Myocyte (in vitro differentiated cells): ENCODE data around the gene ARL6IP6. TPM values are rescaled to one million over a fixed set of nuclear protein-coding genes. Genes with fewer than 3 reads are reported as not detected.

ENCODE experiments used
- DNase-seq: peaks from one replicate; pipeline ENCODE4 v3.0.0-alpha.2; 2012; ENCODE audit warnings: low read depth
- polyA plus RNA-seq: library from polyadenylated mRNA; unstranded; fragments of >200 nt; gene quantifications from one replicate; pipeline ENCODE4 v1.2.1, GENCODE V29; 2012; ENCODE audit warnings: missing spikeins
- total RNA-seq: library from RNA; depleted of rRNA; stranded (reverse); fragments of >200 nt; gene quantifications from 2 replicates; pipeline ENCODE4 v1.2.3, GENCODE V29; 2014

The ARL6IP6 gene
- 19.7 and 23.6 TPM in 2 replicates for total RNA-seq
- 13.3 TPM for polyA plus RNA-seq

GRCh38 chr2:152718076-152718908, at the start of gene ARL6IP6:
Gene ARL6IP6, plus strand, starts transcription at chr2:152718620. Its CDS starts 5 bp downstream, at chr2:152718625.
- DNase-seq = peak; percentile 95

- no peak for DNase-seq
Measured at GRCh38 chr2:152674334-152674733, 44.1 kb upstream of the ARL6IP6 start.

GRCh38 chr2:152676461-152676860, 42.0 kb upstream of the ARL6IP6 start:
- peak; percentile 84 for DNase-seq

GRCh38 chr2:152678808-152679207, 39.6 kb upstream of the ARL6IP6 start:
- DNase-seq = no peak

GRCh38 chr2:152682663-152683062, 35.8 kb upstream of the ARL6IP6 start:
- no peak for DNase-seq

- no peak for DNase-seq
Measured at GRCh38 chr2:152683400-152683799, 35.0 kb upstream of the ARL6IP6 start.

GRCh38 chr2:152686321-152686720, 32.1 kb upstream of the ARL6IP6 start:
- DNase-seq = no peak

GRCh38 chr2:152693033-152693432, 25.4 kb upstream of the ARL6IP6 start:
- no peak for DNase-seq

- DNase-seq = peak; percentile 84
Measured at GRCh38 chr2:152694161-152694661, 24.2 kb upstream of the ARL6IP6 start.

- DNase-seq = no peak
Measured at GRCh38 chr2:152695763-152696162, 22.7 kb upstream of the ARL6IP6 start.

- DNase-seq = no peak
Measured at GRCh38 chr2:152696476-152696875, 21.9 kb upstream of the ARL6IP6 start.

GRCh38 chr2:152701198-152701597, 17.2 kb upstream of the ARL6IP6 start:
- DNase-seq = no peak

GRCh38 chr2:152706477-152707021, 11.9 kb upstream of the ARL6IP6 start:
- no peak for DNase-seq

GRCh38 chr2:152708742-152709141, 9.7 kb upstream of the ARL6IP6 start:
- DNase-seq = no peak

- DNase-seq = no peak
Measured at GRCh38 chr2:152710713-152711112, 7.7 kb upstream of the ARL6IP6 start.

GRCh38 chr2:152715112-152715511, 3.3 kb upstream of the ARL6IP6 start:
- no peak for DNase-seq

GRCh38 chr2:152715854-152716428, 2.5 kb upstream of the ARL6IP6 start:
- peak; percentile 21 for DNase-seq

GRCh38 chr2:152716805-152717227, 1.6 kb upstream of the ARL6IP6 start:
- DNase-seq = no peak

- peak; percentile 98 for DNase-seq
Measured at GRCh38 chr2:152717228-152718075, 968 bp upstream of the ARL6IP6 start, which contains the start of gene PRPF40A. Gene PRPF40A, minus strand, starts transcription at chr2:152717461. Its CDS starts 22 bp downstream, at chr2:152717439.

- peak; percentile 74 for DNase-seq
Measured at GRCh38 chr2:152718909-152719645, 657 bp downstream of the ARL6IP6 start.
